Eye (tissue), 1 donor: ENCODE measurements around the gene MARCHF3.

Source experiments
- DNase-seq: peaks from one replicate; pipeline ENCODE4 v3.0.0-alpha.2; 2015

The MARCHF3 gene

DNA sequence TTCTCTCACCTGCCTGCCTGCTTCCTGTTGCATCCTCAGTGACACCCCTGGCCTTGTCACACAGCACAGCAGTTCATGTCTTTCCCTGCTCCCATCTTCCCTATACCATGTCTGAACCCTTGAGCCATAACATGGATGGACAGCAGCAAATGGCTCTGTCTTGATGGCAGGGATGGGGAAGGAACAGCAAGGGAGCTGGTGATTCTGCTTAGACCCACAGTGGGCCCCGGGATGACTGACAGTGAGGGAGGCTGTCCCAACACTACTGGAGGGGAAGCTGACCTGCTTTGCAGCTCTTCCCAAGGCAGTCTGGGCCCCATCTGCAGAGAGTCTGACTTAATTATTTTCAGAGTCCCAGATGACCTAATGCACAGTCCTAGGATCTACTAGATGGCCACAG is 48.2 kb downstream of the MARCHF3 start:
- DNase-seq = peak; percentile 58

DNA sequence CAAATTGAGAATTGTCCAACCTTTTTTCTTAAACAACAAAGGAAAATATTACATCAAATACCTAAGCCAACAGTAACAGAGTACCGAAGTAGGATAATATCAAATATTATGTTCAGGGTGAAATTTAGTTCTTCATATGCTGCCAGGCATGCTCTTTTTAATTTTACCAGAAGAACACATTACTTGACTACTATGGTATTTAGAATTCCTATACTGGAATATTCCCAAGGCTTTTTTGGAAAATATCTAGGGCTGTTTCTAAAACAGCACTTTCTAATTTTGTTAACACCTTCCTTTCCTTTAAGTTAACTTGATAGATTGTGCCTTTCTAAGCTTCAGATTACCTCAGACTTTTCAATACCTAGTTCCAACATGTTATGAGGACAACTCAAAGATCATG is 48.7 kb downstream of the MARCHF3 start:
- DNase-seq = no peak

DNA sequence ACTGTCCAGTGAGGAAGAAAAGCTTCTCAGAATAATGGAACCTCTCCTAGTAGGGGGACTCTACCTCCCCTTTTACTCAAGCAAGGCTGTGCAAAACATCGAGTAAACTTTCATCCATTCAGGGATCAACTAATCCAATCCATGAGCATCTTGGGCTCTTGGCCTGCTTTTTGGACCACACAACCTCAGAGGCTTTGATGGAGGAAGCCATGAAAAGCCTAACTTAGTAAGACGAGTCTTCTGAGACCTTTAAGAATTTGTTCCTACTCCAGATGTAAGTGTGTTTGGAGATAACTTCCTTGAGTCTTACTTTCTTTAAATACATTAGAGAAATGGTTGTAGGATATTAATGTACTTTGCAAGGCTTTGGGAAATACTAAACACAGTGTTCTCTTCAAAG is 49.1 kb downstream of the MARCHF3 start:
- no peak for DNase-seq

DNA sequence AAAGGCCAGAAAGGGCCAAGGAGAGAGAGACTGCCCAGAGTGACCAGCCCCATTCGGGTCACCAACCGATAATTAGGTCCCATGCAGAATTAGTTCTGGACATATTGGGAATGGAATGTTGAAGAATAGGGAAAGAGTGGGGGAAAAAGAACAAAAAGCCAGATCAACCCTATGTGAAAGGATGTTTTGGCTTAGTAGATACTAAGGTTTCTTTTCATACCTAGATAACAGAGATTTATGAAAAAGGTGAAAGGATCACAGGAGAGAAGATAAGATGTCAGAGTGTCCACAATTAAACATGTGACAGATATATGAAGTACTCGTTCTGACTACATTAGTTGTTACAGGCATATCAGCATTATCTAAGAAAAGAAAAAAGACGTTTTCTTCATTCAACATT is 52.1 kb downstream of the MARCHF3 start:
- DNase-seq = no peak

DNA sequence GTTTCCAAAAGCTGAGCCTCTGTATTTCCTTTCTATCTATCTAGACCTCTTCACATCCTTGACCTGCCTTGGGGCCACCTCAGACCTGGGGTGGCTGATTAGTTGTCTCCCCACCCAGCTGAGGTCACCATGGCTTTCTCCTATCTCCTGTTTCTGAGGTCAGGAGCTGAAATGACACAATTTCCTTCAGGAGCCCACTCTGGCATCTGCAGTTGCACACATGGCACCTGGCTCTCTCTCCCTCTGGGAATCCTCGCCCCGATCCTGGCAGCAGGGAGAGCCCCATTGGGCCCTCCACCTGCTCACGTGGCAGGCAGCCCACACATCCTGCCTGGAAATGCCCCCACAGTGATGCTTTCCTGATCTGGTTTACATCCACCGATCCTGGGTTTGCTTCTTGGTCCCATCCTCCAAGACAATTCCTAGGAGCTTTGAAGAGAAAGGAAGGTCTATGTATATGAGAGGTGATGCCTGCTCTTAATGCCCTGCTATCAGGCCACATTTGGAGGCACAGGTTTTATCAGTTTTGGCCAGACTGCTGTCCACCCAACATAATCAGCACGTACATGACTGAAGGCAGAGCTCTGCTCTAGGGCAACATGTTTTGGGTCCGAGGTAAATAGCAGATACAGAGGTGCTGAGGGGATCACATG is 53.7 kb downstream of the MARCHF3 start:
- no peak for DNase-seq

DNA sequence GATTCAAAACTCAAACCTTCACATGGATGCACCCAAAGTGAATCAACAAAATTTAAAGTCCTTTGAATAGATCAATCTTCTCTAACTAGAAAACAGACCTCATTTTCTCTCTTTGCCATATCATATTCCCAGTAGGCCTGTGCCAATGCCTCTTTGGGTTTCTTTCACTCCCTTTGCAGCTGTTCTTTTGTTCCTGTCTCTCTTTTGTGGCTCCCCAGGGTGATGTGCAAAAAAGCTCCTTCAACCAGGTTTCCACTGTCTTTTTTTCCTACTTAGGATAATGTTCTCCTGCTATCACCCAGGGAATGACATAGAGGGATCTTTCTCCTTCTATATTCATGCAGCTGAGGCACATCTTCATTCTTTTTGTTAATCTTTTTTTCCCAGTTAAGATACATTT is 54.6 kb downstream of the MARCHF3 start:
- no peak for DNase-seq

DNA sequence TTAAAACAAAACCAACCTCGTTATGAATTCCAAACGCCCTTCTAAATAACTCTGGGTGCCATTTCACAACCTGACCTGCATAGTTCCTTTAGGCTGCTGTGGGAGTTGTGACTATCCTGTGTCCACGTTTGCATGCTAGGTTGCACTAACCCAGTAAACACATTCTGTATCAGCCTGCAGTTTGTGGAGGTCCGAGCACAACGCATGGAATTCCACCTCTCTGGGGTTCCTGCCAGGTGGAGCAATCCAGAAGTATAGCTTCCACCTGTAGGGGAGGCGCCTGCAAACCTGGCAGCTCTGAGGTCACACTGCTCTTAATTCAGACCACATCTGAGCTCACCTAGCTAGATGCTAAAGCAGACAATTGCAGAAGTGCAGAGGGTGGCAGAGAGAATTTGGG is 57.2 kb downstream of the MARCHF3 start:
- DNase-seq = no peak

DNA sequence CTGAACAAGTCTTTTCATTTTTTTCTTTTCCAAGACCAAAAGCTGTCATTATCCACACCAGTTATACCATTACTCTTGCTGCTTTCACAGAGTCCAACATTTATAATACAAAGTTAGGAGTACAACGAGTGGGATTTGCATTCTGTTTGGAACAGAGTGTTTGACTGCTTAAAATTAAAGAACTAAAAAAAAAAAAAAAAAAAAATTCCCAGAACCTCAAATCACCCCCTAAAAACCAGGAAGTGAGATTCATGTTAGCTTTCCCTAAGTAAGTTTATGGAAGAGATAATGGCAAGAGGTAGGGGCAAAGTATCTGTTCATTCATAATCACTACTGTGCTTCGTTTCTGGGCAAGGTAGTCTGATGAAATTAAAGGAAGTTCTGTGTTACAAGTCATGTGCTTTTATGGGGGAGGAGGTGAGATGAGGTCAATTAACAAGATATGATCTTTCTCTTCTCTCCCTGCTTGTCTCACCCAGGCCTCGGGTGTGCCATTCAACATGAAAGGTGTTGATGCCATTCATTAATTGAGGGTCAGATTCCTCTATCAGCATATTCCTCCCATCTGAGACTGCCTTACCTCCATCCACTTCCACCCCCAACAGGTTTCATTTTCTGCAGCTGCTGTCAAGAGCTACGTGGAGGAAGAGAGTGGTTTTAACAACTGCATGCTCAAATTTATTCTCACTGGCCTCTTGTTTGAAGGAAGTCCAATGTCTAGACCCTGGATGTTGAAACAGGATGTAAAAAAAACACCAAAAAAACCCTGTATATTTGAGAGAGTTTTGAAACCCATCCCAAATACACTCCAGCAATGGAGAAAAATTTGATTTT is 58.1 kb downstream of the MARCHF3 start:
- no peak for DNase-seq

DNA sequence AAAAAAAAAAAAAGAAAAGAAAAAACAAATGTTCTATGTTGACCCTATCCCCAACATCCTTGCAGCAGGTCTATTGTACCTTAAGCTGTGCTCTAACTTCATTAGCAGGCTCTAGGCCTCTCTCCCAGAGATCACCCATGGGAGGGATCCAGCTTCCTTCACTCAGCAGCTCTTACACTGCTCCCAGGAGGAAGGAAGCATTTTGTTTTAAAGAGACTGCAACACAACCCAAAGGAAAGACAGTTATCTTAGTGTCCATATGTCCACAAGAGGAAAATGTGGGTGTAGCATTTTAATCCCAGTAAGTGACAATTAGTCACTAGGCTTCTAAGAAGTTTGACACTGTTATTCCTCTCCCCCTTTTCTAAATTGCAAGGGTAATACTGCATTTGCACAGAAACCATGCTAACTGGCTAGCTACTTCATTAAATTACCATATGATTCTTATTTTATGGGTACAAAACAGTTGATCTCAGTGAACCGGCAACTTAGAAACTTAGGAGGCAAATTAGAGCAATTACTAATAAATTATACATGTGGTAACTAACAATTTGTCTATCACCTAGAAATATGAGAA is 58.8 kb downstream of the MARCHF3 start:
- DNase-seq = peak; percentile 42

DNA sequence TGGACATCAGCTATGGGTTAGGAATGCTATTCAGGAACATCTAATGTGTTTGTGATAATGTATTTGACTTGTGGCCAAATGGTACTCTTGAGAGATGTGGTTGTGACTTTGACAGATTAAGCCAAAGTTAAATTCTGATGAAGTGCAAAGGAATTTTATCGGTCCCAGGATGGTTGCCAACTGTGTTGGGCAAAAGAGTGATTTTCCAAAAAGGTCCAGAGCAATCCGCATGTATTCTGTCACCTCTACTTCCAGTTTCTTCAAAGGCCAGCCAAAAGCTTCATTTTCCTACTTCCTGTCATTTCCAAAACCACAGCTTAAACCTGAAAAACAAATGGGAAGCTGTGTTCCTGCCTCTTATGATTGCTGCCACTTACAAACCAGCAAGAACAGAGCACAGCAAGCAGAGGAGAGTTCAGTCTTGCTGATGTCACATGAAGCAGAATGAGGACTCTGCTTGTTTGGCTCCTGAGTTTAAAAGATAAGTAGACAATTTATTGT is 59.8 kb downstream of the MARCHF3 start:
- no peak for DNase-seq

DNA sequence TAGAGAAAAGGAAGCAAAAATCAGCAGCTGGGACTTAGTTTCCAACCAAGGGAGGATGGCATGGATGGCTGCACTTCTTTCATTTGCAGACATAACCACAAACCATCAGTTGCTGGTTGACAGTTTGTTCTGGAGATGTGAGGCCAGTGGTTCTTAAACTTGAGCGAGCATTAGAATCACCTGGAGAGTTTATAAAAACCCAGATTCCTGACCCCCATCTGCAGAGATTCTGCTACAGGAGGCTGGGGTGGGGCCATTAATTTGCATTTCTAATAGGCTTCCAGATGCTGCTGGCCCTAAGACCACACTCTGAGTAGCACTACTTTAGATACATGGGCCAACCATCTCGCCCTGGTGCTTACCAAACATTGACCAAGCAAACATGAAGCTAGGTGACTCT is 60.8 kb downstream of the MARCHF3 start:
- no peak for DNase-seq

DNA sequence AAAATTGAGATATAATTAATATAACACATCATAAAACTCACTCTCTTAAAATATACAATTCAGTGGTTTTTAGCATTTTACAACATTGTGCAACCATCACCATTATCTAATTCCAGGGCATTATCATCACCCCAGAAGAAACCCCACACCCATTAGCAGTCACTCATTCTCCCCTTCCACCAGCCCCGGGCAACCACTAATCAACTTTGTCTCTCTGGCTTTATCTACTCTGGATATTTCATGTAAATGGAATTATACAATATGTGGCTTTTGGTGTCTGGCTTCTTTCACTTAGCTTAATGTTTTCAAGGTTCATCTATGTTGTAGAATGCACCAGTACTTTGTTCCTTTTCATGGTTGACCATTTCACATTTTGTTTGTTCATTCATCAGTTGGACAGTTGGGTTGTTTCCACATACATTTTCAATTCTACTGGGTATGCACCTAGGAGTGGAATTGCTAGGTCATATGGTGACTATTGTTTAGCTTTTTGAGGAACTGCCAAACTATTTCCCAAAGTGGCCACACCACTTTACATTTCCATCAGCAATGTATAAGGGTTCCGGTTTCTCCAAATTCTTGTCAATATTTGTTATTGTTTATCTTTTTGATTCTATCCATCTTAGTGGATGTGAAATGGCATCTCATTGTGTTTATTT is 62.4 kb downstream of the MARCHF3 start:
- no peak for DNase-seq

DNA sequence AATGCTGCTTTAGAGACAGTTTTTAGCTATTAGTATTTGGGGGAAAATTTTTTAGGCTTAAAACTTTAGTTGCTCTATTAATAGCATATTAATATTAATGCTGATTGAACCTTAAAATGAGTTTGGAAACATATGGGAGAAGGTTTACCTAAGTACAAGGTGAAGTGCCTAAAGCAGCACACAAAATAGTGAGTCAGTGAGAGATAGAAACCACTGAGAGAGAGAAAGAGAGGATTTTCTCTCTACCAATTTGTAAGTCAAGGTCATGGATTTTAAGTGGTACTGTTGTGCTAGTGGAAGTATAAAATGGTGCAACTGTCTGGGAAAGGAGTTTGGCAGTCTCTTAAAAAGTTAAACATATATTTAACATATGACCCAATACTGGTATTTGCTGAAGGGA is 64.9 kb downstream of the MARCHF3 start:
- no peak for DNase-seq

DNA sequence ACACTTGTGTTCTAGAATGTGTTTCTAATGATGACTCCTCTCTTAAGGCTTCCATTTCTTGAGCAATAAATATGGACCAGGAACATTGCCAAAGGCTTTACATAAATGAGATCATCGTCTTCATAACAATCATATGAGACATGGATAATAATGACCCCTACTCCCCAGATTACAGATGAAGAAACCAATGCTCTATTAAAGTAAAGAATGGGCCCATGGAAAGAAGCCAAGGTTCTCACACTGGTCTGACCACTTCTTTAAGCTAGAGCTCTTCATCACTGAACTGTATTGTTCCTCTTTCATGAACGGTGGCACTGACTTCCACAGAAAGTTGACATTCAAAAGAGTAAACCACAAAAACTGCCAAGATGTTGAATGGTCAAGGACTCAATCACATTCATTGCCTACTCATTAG is 65.3 kb downstream of the MARCHF3 start:
- DNase-seq = no peak

DNA sequence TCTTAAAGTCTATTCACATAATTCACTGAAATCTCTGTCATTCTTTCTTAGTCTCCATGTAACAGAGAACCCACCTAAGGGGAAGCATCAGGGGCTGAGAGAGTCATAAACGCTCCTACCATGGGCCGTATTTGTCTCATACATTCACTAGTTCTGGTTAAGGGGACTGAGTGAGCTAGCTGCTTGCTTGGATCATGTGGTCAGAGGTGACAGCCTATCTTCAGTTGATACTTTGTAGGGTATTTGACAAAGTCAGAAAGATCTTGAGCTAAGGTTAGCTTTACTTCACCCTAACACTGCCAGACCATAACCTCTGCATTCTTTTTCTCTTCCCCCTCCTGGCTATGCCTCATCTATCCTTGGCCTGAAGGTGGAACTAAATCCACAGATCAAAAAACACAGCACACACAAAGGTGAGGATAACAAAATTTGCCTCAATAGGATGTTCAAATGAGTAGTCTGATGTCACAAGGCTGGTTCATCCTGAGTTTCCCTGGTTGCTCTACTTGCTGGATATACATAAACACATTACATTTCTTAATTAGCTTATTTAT is 66.5 kb downstream of the MARCHF3 start:
- no peak for DNase-seq

DNA sequence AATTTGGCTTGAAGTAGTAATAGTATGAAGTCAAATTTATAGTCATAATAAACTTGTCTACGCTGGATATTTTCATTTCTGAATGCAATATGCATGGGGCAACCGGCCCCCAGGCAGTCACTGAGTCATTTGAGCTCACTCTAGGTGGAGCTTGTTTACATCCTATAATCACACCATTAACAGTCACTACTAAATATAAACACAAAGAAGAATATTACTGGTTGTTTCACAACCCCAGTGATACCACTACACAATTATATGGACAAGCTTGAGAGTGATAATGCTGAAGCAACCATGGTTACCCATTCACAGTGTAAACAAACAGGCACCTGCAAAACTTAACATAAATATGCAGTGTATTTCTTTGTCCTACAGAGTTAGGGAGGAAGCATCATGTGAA is 68.7 kb downstream of the MARCHF3 start:
- no peak for DNase-seq

DNA sequence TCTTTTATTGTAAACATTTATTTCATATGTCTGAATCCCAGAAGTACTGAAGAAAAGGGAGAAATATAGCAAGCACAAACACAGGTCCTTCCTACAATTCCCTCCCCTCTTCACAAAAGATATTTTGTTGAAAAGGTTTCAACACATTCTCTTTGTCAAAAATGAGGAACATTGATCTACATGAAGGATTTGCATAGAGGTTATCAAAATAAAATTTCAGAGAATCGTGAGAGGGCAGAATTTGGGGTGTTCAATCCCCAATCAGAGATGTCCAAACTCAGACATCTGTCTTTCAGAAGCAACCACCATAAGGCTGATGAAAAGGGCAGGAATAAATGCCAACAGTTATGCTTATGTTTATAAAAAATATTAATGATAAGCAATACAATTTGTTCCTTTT is 69.2 kb downstream of the MARCHF3 start:
- DNase-seq = no peak

DNA sequence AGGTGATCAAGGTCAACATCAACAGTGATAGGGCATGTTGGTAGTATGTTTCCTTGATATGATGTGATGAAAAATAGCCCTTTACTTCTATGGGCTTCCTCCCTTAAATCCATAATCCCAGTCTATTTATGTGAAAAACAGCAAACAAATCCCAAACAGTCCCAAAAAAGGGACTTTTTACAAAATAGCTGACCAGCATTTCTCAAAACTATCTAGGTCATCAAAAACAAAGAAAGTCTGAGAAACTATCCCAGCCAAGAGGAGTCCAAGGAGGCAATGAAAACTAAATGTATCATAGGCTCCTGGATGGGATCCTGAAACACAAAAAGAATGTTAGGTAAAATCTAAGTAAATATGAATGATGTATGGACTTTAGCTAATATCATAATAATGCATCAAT is 71.2 kb downstream of the MARCHF3 start:
- DNase-seq = no peak

DNA sequence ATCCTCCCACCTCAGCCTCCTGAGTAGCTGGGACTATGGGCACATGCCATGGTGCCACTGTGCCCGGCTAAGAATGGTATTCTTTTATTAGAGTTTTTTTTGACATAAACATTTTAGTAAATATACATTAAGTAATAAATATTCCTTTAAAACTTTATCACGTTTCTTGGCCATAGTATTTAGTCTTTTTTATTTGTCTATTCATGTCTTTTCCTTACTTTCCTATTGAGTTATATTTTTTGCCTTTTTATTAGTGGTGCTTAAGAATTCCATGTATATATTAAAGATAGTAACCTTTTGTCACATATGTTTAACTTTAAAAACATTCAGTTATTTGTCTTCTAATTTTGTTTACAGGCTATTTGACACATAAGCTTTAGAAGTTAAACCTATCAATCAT is 73.4 kb downstream of the MARCHF3 start:
- no peak for DNase-seq

DNA sequence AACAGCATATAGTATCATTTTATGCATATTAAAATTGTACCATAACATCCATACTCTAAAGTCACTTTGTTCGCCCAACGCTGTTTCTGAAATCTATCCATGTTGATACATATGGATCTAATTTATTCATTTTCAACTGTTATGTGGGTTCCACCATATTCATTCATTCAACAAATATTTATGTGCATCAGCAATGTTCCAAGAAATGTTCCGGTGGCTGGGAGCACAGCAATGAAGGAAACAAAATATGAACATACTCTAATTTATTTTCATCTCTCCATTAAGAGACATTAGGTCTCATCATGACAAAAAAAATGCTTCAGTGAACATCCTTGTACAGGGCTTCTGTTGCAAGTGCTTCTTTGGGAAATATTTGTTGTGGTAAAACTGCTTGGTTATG is 75.4 kb downstream of the MARCHF3 start:
- peak; percentile 45 for DNase-seq

DNA sequence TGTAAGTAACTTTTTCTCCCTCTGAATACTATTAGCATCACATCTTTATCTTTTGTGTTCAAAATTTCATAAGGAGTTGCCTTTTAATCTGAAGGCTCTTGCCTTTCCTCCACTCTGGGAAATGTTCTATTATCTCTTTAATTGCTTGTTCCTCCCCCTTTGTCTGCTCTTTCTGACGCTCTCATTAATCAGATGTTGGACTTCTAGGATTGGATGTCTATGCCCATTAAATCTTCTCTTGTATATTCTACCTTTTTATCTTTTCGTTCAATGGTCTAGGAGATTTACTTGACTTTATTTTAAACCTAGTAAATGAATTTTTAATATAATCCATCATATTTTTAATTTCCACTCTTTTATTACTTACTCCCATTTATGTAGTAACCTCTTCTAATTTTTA is 76.7 kb downstream of the MARCHF3 start:
- DNase-seq = no peak

DNA sequence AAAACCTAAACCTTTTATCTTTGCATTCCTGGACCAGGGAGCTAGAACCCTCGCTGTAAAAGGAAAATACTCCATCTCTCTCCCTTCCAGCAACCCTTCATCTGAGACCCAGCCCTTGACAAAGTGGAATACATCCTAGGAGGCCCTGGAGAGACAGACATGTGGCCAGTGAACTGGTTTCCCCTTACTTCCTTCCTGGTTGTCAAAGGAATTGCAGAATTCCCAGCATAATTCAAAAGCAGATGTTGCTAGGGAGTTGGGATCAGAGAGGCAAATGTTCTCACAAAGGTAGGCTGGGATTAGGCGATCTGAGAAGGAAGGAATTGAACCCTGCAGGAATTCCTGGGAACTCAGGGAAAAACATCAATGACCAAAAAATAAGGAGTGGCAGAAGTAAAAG is 80.9 kb downstream of the MARCHF3 start:
- DNase-seq = no peak

DNA sequence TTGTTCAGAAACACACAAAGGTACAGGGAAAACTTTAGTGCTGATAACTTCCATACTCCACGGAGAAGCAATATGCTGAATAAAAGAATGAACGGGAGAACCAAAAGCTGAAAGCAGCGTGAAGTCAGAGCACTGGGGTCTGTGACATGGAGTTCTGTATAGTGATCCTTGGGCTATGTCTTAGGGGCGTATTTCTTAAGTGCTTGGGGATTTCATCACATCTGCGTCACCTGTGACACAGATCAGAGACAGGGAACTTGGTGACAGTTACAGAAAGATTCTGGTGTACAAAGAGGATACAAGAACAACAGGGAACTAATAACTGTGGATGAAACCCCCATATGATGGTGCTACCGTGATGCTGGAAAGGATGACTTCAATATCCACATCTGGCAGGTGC is 81.9 kb downstream of the MARCHF3 start:
- no peak for DNase-seq
